Fibroblast of mammary gland (primary cell): ENCODE measurements around the gene IRX6.

Experiments
- DNase-seq: peaks from one replicate; pipeline ENCODE4 v3.0.0-alpha.2; 2010; ENCODE audit warnings: low read depth
- H3K4me3 ChIP-seq: 2 replicates; pipeline ENCODE4 v1.5.1; 2011; ENCODE audit warnings: low read depth, mild to moderate bottlenecking, low read length, moderate library complexity; ENCODE audit not compliant: control insufficient read depth
- CTCF ChIP-seq: conservative IDR thresholded peaks from 2 replicates; pipeline ENCODE4 v1.5.1; 2011; ENCODE audit warnings: low read depth, low read length, inconsistent platforms; ENCODE audit not compliant: control insufficient read depth, insufficient read depth

Gene IRX6

GRCh38 chr16:55292491-55292890, 31.5 kb upstream of the IRX6 start:
- H3K4me3 ChIP-seq = no peak overlapping the region
- TF ChIP-seq CTCF = no peak
- no peak for DNase-seq

GRCh38 chr16:55294129-55294528, 29.9 kb upstream of the IRX6 start:
- DNase-seq = no peak
- no peak overlapping the region for H3K4me3 ChIP-seq
- no peak for TF ChIP-seq CTCF

- no peak overlapping the region for H3K4me3 ChIP-seq
- DNase-seq = peak; percentile 7
- TF ChIP-seq CTCF = no peak
These were observed 29.1 kb upstream of the IRX6 start for GRCh38 chr16:55294931-55295342.

- peak; percentile 12 for DNase-seq
- TF ChIP-seq CTCF = no peak
- H3K4me3 ChIP-seq = no peak overlapping the region
These were observed 26.7 kb upstream of the IRX6 start for GRCh38 chr16:55297062-55297909.

GRCh38 chr16:55297910-55298479, 26.0 kb upstream of the IRX6 start:
- no peak for TF ChIP-seq CTCF
- DNase-seq = peak; percentile 30
- H3K4me3 ChIP-seq = no peak overlapping the region

GRCh38 chr16:55301385-55302008, 22.5 kb upstream of the IRX6 start:
- no peak for DNase-seq
- H3K4me3 ChIP-seq = no peak overlapping the region
- no peak for TF ChIP-seq CTCF
